ENCODE data around the gene ACAA1. TPM values are rescaled to one million over a fixed set of nuclear protein-coding genes. Genes with fewer than 3 reads are reported as not detected.
"Not testable (repeated sequence)": the region's sequence is repeated elsewhere in the genome, so short reads cannot be mapped to it uniquely, and the experiment has no call there.

ACAA1 gene
- total and polyA plus RNA-seq, 9 donors, result 11.7 to 35.8 (median 33.5) TPM

- Histone ChIP-seq H3K9me3 (replicated peaks; ENCODE audit: control insufficient read depth, low read depth, low read length) (peaks cover 6% of the 10 kb centered on the region), H3K4me3 (ENCODE audit: low read length) (no peak overlapping the region), H3K36me3 (ENCODE audit: control insufficient read depth, insufficient read depth, low read length) (no peaks in the 10 kb centered on the region), H3K4me1 (ENCODE audit: control insufficient read depth, insufficient read depth, low read length) (no peaks in the 10 kb centered on the region), H3K27me3 (ENCODE audit: control insufficient read depth, insufficient read depth, low read length) (no peaks in the 10 kb centered on the region), H3K27ac (ENCODE audit: low read length) (no peak overlapping the region)
- no peak for DNase-seq
- WGBS (ENCODE audit: insufficient coverage), result 70% methylated on average over 6 of the region's 11 CpGs
Measured at GRCh38 chr3:38088126-38089078, 48.5 kb downstream of the ACAA1 start.

DNA sequence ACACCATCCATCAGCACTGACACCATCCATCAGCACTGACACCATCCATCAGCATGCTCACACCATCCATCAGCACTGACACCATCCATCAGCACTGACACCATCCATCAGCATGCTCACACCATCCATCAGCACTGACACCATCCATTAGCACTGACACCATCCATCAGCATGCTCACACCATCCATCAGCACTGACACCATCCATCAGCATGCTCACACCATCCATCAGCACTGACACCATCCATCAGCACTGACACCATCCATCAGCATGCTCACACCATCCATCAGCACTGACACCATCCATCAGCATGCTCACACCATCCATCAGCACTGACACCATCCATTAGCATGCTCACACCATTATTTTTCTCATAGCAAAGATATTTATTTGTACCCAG lies 49.6 kb downstream of the ACAA1 start:
- H3K27ac ChIP-seq (ENCODE audit: low read length); H3K4me3 ChIP-seq (ENCODE audit: low read length); H3K27me3 ChIP-seq (ENCODE audit: control insufficient read depth, insufficient read depth, low read length); DNase-seq; H3K36me3 ChIP-seq (ENCODE audit: control insufficient read depth, insufficient read depth, low read length); H3K4me1 ChIP-seq (ENCODE audit: control insufficient read depth, insufficient read depth, low read length); H3K9me3 ChIP-seq (replicated peaks; ENCODE audit: control insufficient read depth, low read depth, low read length): not testable (repeated sequence)

DNA sequence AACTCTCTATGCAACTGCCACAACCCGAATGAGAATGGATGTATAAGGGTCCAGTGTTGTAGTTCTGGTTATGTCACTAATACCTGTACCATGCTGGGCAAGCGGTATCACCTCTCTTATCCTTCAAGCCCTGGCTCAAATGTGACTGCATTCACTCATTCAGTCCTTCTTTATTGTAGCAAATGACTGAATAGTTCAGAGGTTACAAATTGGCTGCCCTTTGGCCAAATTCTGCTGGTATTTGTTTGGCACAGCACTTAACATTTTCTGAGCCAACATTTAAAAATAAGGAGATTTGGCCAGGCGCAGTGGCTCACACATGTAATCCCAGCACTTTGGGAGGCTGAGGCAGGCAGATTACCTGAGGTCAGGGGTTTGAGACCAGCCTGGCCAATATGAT lies 50.4 kb downstream of the ACAA1 start:
- 80% methylated on average over 1 of the region's 3 CpGs for WGBS (ENCODE audit: insufficient coverage)
- no peaks in the 10 kb centered on the region for H3K27me3 ChIP-seq (ENCODE audit: control insufficient read depth, insufficient read depth, low read length)
- no peak for DNase-seq

DNA sequence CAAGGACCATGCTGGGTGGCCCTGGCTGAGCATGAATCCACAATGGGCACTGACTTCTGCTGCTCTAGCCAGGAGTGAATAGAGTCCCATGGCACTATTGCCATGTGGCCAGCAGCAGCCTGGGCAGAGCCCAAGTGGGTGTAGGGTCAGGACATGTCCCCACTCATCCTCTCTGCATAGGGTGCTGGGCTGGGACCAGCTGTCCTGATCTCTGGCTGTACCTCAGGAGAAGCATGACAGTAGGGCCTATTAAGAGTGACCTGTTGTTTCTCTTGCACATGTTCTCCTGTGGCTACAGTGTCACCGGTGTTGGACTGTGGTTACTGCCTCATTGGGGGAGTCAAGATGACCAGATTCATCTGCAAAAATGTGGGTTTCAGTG lies 51.0 kb downstream of the ACAA1 start:
- no peak for DNase-seq
- WGBS (ENCODE audit: insufficient coverage), result no CpG with 5 or more reads among the region's 1 CpG
- Histone ChIP-seq H3K4me3 (ENCODE audit: low read length) (no peak overlapping the region), H3K27ac (ENCODE audit: low read length) (no peak overlapping the region), H3K9me3 (replicated peaks; ENCODE audit: control insufficient read depth, low read depth, low read length) (peaks cover 6% of the 10 kb centered on the region), H3K4me1 (ENCODE audit: control insufficient read depth, insufficient read depth, low read length) (no peaks in the 10 kb centered on the region), H3K27me3 (ENCODE audit: control insufficient read depth, insufficient read depth, low read length) (no peaks in the 10 kb centered on the region), H3K36me3 (ENCODE audit: control insufficient read depth, insufficient read depth, low read length) (no peaks in the 10 kb centered on the region)

More for the DNA sequence above, 50.4 kb downstream of the ACAA1 start:
- no peaks in the 10 kb centered on the region for H3K36me3 ChIP-seq (ENCODE audit: control insufficient read depth, insufficient read depth, low read length)
- no peaks in the 10 kb centered on the region for H3K4me1 ChIP-seq (ENCODE audit: control insufficient read depth, insufficient read depth, low read length)
- no peak overlapping the region for H3K27ac ChIP-seq (ENCODE audit: low read length)
- no peak overlapping the region for H3K4me3 ChIP-seq (ENCODE audit: low read length)
- H3K9me3 ChIP-seq (replicated peaks; ENCODE audit: control insufficient read depth, low read depth, low read length), result peaks cover 6% of the 10 kb centered on the region

DNA sequence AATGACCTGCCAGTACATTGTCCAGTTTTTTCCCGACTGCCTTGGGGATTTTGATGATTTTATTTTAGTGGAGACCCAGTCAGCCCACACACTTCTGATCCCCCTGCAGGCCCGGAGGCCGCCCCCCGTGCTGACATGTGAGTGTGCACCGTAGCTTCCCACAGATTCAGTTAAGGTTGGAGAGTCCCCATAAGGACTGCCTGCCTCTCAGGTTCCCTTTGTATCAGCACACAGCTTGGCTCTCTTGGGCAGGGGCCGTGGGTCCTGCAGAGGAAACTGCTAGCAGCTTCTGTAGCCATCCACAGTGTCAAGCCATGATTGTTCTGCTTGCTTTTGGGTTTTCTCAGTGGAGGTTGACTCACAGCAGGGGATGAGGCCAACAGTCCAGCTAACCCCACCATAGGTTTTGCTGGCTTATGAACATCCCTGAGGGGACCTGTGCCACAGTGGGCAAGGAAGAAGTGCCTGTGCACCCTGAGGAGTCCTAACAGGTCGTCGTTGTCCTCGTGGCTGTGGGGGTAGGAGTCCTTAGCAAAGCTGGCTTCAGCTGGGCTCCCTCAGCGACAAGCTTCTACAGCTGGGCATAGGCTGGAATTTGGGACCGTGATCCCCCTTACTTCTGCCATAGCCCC lies 51.5 kb downstream of the ACAA1 start:
- no peaks in the 10 kb centered on the region for H3K36me3 ChIP-seq (ENCODE audit: control insufficient read depth, insufficient read depth, low read length)
- peaks cover 6% of the 10 kb centered on the region for H3K9me3 ChIP-seq (replicated peaks; ENCODE audit: control insufficient read depth, low read depth, low read length)
- no peak for DNase-seq
- H3K27ac ChIP-seq (ENCODE audit: low read length), result no peak overlapping the region
- no peaks in the 10 kb centered on the region for H3K27me3 ChIP-seq (ENCODE audit: control insufficient read depth, insufficient read depth, low read length)
- WGBS (ENCODE audit: insufficient coverage), result 83% methylated on average over 7 of the region's 11 CpGs
- no peaks in the 10 kb centered on the region for H3K4me1 ChIP-seq (ENCODE audit: control insufficient read depth, insufficient read depth, low read length)
- H3K4me3 ChIP-seq (ENCODE audit: low read length), result no peak overlapping the region

- Histone ChIP-seq H3K4me1 (ENCODE audit: control insufficient read depth, insufficient read depth, low read length) (no peaks in the 10 kb centered on the region), H3K4me3 (ENCODE audit: low read length) (no peak overlapping the region), H3K27ac (ENCODE audit: low read length) (no peak overlapping the region), H3K36me3 (ENCODE audit: control insufficient read depth, insufficient read depth, low read length) (no peaks in the 10 kb centered on the region), H3K9me3 (replicated peaks; ENCODE audit: control insufficient read depth, low read depth, low read length) (peaks cover 6% of the 10 kb centered on the region), H3K27me3 (ENCODE audit: control insufficient read depth, insufficient read depth, low read length) (no peaks in the 10 kb centered on the region)
- WGBS (ENCODE audit: insufficient coverage), result 58% methylated on average over 7 of the region's 7 CpGs
- DNase-seq, result peak; percentile 32
Measured at GRCh38 chr3:38084334-38085310, 52.3 kb downstream of the ACAA1 start.

GRCh38 chr3:38083871-38084333 lies 53.0 kb downstream of the ACAA1 start:
- Histone ChIP-seq H3K9me3 (replicated peaks; ENCODE audit: control insufficient read depth, low read depth, low read length) (peaks cover 6% of the 10 kb centered on the region), H3K4me3 (ENCODE audit: low read length) (no peak overlapping the region), H3K27me3 (ENCODE audit: control insufficient read depth, insufficient read depth, low read length) (no peaks in the 10 kb centered on the region), H3K36me3 (ENCODE audit: control insufficient read depth, insufficient read depth, low read length) (no peaks in the 10 kb centered on the region), H3K4me1 (ENCODE audit: control insufficient read depth, insufficient read depth, low read length) (no peaks in the 10 kb centered on the region), H3K27ac (ENCODE audit: low read length) (no peak overlapping the region)
- over 99% methylated on average over 10 of the region's 13 CpGs for WGBS (ENCODE audit: insufficient coverage)
- no peak for DNase-seq

- H3K4me3 ChIP-seq (ENCODE audit: low read length); DNase-seq; H3K4me1 ChIP-seq (ENCODE audit: control insufficient read depth, insufficient read depth, low read length); H3K9me3 ChIP-seq (replicated peaks; ENCODE audit: control insufficient read depth, low read depth, low read length); H3K27me3 ChIP-seq (ENCODE audit: control insufficient read depth, insufficient read depth, low read length); H3K27ac ChIP-seq (ENCODE audit: low read length); H3K36me3 ChIP-seq (ENCODE audit: control insufficient read depth, insufficient read depth, low read length): not testable (repeated sequence)
- WGBS (ENCODE audit: insufficient coverage), result no CpG with 5 or more reads among the region's 1 CpG
Measured at GRCh38 chr3:38083254-38083653, 53.7 kb downstream of the ACAA1 start.

GRCh38 chr3:38082296-38082695 lies 54.6 kb downstream of the ACAA1 start:
- not testable (repeated sequence) for H3K4me1 ChIP-seq (ENCODE audit: control insufficient read depth, insufficient read depth, low read length); H3K9me3 ChIP-seq (replicated peaks; ENCODE audit: control insufficient read depth, low read depth, low read length); H3K27me3 ChIP-seq (ENCODE audit: control insufficient read depth, insufficient read depth, low read length); H3K36me3 ChIP-seq (ENCODE audit: control insufficient read depth, insufficient read depth, low read length); H3K27ac ChIP-seq (ENCODE audit: low read length); H3K4me3 ChIP-seq (ENCODE audit: low read length); DNase-seq
- WGBS (ENCODE audit: insufficient coverage), result 92% methylated on average over 12 of the region's 16 CpGs

DNA sequence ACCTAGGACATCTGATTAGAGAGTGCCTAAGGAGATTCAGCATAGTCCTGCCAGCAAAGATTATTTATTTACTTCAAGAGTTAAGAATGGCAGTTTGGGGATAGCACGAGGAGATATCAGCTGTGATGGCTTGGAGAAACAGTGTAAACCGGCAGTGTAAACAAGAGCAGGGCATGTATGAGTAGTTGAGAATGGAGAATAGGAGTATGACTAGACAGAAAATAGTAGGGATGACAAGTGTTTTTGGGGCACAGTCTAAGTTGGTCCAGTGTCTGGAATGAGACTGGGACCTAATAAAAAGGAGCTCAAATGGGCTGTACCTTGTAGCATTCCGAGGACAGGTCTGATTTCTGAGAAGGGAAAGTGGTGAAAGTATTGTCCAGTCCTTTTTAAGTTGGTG lies 59.9 kb downstream of the ACAA1 start:
- H3K9me3 ChIP-seq (replicated peaks; ENCODE audit: control insufficient read depth, low read depth, low read length); H3K4me3 ChIP-seq (ENCODE audit: low read length); DNase-seq; H3K36me3 ChIP-seq (ENCODE audit: control insufficient read depth, insufficient read depth, low read length); H3K27ac ChIP-seq (ENCODE audit: low read length); H3K4me1 ChIP-seq (ENCODE audit: control insufficient read depth, insufficient read depth, low read length); H3K27me3 ChIP-seq (ENCODE audit: control insufficient read depth, insufficient read depth, low read length): not testable (repeated sequence)
- no CpG with 5 or more reads among the region's 3 CpGs for WGBS (ENCODE audit: insufficient coverage)
